Measurements from ENCODE around the gene ALCAM.
"Not testable (repeated sequence)": the region's sequence is repeated elsewhere in the genome, so short reads cannot be mapped to it uniquely, and the experiment has no call there.

Gene ALCAM

GRCh38 chr3:105392598-105392997 is 25.9 kb downstream of the ALCAM start:
- DNase-seq: not testable (repeated sequence)

- DNase-seq: no peak
Observed at GRCh38 chr3:105394177-105394576, 27.5 kb downstream of the ALCAM start.

GRCh38 chr3:105397974-105398373 is 31.3 kb downstream of the ALCAM start:
- DNase-seq: no peak

- no peak for DNase-seq
Observed at GRCh38 chr3:105398437-105398836, 31.7 kb downstream of the ALCAM start.

- DNase-seq: no peak
Observed at GRCh38 chr3:105399062-105399461, 32.4 kb downstream of the ALCAM start.

GRCh38 chr3:105399611-105400010 is 32.9 kb downstream of the ALCAM start:
- DNase-seq: no peak

- no peak for DNase-seq
Observed at GRCh38 chr3:105401254-105401653, 34.5 kb downstream of the ALCAM start.

- DNase-seq: no peak
Observed at GRCh38 chr3:105401691-105402149, 35.0 kb downstream of the ALCAM start.

- DNase-seq: peak; percentile 24
Observed at GRCh38 chr3:105402287-105402801, 35.6 kb downstream of the ALCAM start.

- DNase-seq: not testable (repeated sequence)
Observed at GRCh38 chr3:105403034-105403433, 36.3 kb downstream of the ALCAM start.

GRCh38 chr3:105406268-105406667 is 39.6 kb downstream of the ALCAM start:
- no peak for DNase-seq

GRCh38 chr3:105409364-105409763 is 42.7 kb downstream of the ALCAM start:
- no peak for DNase-seq

- no peak for DNase-seq
Observed at GRCh38 chr3:105413343-105413887, 46.7 kb downstream of the ALCAM start.

GRCh38 chr3:105414841-105415240 is 48.1 kb downstream of the ALCAM start:
- DNase-seq: peak; percentile 19

GRCh38 chr3:105415951-105416350 is 49.2 kb downstream of the ALCAM start:
- DNase-seq: peak; percentile 59

- no peak for DNase-seq
Observed at GRCh38 chr3:105417525-105418289, 51.0 kb downstream of the ALCAM start.

- DNase-seq: no peak
Observed at GRCh38 chr3:105422645-105423044, 55.9 kb downstream of the ALCAM start.

- no peak for DNase-seq
Observed at GRCh38 chr3:105423397-105423796, 56.7 kb downstream of the ALCAM start.

- no peak for DNase-seq
Observed at GRCh38 chr3:105424412-105425152, 57.9 kb downstream of the ALCAM start.

- no peak for DNase-seq
Observed at GRCh38 chr3:105425153-105425502, 58.4 kb downstream of the ALCAM start.

- DNase-seq: no peak
Observed at GRCh38 chr3:105427332-105427731, 60.6 kb downstream of the ALCAM start.

- DNase-seq: no peak
Observed at GRCh38 chr3:105429034-105429762, 62.5 kb downstream of the ALCAM start.

GRCh38 chr3:105430455-105430854 is 63.7 kb downstream of the ALCAM start:
- DNase-seq: no peak

All from NCI-H82 (cell line).